Measurements from ENCODE around the gene LSAMP.
A peak's percentile ranks its signal among the peaks of the same experiment; 100 is the strongest.

DNA sequence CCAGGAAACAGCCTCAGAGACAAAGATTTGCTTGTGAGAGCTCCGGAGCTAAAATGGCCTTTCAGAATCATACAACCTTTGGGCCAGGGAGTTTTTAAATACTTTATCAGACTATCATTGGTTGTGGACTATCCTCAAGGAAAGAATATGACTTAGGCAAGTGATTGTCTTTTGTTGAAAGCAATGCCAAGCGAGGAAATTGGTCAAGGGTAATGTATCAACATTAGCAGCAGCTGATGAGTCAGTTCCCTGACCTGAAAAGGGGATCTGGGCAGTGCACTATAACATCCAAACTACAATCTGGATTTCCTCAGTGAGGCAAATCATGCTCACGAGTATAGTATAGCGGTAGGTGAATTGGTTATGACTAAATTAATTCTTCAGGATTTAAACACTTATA lies 303.6 kb downstream of the LSAMP start:
- TF ChIP-seq POLR2AphosphoS5 (IDR thresholded peaks at IDR 0.05; ENCODE audit: low read depth, low read length) (no peak), POLR2A (IDR thresholded peaks at IDR 0.05; ENCODE audit: low read depth, low read length) (no peak), SPI1 (IDR thresholded peaks at IDR 0.05; ENCODE audit: low read depth, low read length) (peak; percentile 30)

Measured in GM12891 (cell line).